ENCODE measurements around the gene DNMT3A.

DNA sequence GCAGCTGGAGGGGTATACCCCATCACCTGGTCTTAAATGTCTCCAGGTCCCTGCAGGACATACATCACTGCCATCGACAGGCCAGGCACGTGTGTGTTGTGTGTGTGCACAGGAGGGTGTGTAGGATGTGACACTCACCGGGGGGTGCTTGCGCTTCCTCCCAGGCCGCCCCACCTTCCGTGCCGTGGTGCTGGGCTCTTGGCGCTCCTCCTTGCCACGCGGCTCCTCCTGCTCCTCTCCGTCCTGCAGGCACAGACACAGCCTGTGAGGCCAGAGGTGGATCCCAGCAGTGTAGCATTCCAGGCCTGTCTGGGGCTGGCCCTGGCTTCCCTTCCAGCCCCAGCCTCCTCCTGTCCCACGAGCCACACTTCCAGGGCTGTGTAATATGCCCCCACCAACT lies 41.7 kb downstream of the DNMT3A start:
- no peak for TF ChIP-seq EZH2 (IDR thresholded peaks at IDR 0.05; ENCODE audit: insufficient read depth, low read length)
- TF ChIP-seq CTCF (IDR thresholded peaks at IDR 0.05; ENCODE audit: insufficient read depth, low read depth, low read length) = no peak
